Measurements from ENCODE around the gene PDZD2.

PDZD2 gene

DNA sequence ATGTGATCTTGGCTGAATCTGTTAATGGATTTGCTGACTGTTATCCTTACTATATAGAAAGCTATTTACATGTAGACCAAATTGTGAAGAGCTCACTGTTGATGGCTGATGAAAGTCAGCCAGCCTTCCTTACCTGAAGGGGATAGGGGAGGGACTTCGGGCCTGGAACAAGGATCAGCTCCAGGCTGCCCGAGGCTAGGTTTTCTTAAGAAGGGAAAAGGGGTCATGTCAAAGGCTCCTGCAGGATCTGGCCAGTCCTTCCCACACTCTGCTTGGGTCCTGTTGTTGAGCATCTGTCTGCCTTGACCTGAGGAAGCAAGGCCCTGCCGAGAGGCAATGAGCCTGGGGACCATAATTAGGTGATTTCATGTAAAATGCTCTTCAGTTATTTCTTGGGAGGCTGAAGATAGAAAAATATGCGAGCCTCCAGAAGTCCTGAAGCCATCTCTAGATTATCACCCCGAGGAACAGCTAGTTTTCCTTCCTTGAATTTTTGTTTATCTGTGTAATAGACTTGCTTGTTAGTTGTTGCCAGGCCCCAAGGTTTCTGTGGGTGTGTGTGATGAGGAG lies 261.4 kb downstream of the PDZD2 start:
- no peak overlapping the region for H3K4me3 ChIP-seq (ENCODE audit: low read depth, low read length)
- TF ChIP-seq, protein P1, sequence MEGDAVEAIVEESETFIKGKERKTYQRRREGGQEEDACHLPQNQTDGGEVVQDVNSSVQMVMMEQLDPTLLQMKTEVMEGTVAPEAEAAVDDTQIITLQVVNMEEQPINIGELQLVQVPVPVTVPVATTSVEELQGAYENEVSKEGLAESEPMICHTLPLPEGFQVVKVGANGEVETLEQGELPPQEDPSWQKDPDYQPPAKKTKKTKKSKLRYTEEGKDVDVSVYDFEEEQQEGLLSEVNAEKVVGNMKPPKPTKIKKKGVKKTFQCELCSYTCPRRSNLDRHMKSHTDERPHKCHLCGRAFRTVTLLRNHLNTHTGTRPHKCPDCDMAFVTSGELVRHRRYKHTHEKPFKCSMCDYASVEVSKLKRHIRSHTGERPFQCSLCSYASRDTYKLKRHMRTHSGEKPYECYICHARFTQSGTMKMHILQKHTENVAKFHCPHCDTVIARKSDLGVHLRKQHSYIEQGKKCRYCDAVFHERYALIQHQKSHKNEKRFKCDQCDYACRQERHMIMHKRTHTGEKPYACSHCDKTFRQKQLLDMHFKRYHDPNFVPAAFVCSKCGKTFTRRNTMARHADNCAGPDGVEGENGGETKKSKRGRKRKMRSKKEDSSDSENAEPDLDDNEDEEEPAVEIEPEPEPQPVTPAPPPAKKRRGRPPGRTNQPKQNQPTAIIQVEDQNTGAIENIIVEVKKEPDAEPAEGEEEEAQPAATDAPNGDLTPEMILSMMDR (IDR thresholded peaks at IDR 0.05; ENCODE audit: low read depth, low read length), result no peak

DNA sequence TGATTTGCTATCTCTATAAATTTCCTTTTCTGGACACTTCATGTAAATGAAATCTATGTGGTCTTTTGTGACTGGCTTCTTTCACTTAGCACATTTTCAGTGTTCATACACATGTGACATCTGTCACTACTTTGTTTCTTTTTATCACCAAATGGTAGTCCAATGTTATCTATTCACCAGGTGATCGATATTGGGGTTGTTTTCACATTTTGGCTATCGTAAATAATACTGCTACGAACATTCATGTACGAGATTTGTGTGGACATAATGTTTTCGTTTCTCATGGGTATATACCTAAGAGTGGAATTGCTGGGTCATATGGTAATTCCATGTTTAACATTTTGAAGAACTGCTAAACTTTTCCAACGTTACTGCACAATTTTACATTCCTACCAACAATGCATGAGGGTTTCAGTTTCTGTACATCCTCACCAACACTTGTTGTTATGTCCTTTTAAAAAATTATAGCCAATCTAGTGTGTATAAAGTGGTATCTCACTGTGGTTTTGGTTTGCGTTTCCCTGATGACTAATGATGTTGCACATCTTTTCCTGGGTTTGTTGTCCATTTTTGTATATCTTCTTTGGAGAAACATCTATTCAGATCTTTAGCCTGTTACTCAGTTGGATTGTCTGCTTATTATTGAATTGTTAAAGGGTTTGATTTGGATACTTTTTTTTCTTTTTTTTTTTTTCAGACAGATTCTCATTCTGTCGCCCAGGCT lies 263.0 kb downstream of the PDZD2 start:
- TF ChIP-seq, protein P1 (IDR thresholded peaks at IDR 0.05; ENCODE audit: low read depth, low read length), result no peak
- H3K4me3 ChIP-seq (ENCODE audit: low read depth, low read length), result no peak overlapping the region

DNA sequence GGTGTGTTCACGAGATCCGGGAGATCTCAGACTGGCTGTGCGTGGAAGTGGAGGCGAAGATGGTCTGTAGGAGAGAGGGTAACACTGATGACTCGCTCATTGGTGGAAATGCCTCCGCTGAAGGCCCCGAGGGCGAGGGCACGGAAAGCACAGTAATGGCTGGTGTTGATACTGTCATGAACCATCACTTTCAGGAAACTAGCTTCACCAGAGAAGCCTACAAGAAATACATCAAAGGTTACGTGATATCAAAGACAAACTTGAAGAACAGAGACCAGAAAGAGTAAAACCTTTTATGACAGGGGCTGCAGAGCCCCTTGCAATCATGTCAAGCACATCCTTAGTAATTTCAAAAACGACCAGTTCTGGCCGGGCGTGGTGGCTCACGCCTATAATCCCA lies 269.5 kb downstream of the PDZD2 start:
- TF ChIP-seq, protein P1 (IDR thresholded peaks at IDR 0.05; ENCODE audit: low read depth, low read length), result no peak
- no peak overlapping the region for H3K4me3 ChIP-seq (ENCODE audit: low read depth, low read length)

DNA sequence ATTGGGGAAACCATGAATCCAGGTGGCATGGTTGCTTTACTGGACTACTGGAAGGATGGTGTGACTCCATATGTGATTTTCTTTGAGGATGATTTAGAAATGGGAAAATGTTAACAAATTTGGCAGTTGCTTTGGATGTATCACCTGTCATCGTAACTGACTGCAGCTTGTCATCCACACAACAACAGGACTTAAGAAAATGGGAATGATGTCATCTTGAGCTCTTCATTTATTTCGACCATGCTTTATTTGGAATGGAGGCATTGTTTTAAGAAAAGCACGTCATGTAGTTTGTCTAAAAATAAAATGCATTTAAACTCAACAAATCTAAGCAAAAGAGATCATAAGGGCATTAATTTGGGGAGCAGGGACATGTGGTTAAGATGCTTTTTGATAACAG lies 270.1 kb downstream of the PDZD2 start:
- TF ChIP-seq, protein P1 (IDR thresholded peaks at IDR 0.05; ENCODE audit: low read depth, low read length), result no peak
- H3K4me3 ChIP-seq (ENCODE audit: low read depth, low read length), result no peak overlapping the region

DNA sequence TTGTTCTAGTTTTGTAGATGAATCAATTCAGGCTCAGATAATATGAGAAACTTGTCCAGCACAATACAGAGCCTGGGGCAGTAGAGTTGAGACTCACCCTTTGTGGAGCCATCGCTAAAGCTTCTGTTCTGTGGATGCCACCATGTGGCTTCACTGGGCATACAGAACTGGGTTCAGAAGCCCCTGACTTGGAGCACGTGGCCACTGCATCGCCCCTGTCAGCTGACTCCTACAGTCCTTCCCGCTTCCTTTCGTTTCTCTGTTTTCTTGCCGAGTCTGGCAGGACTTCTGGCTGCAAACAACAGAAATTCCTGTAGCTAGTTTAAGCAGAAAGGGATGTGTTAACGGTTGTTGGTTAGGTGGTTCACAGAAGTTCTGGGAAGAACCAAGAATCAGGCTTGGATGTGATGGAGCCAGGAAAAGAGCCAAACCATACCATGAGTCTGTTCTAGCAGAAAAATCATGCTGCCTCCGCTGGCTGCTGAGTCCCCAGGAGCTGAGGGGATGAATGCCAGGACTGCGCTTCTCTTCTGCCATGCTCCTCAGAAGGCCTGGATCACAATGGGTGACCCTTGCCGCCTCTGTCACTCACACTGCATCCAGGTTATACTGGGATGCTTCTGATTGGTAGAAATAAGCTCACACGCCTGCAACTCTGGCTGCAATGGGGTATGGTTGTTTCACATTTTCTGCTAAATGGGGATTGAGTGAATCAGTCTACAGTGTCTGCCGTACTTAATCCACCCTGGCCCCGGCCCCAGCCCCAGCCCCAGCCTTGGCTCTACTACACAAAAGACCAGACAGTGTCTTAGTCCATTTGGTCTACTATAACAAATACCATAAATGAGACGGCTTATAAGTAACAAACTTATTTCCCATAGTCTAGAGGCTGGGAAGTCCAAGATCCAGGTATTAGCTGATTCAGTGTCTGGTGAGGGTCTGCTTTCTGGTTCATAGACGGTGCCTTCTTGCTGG lies 272.6 kb downstream of the PDZD2 start:
- TF ChIP-seq, protein P1 (IDR thresholded peaks at IDR 0.05; ENCODE audit: low read depth, low read length), result no peak
- no peak overlapping the region for H3K4me3 ChIP-seq (ENCODE audit: low read depth, low read length)

DNA sequence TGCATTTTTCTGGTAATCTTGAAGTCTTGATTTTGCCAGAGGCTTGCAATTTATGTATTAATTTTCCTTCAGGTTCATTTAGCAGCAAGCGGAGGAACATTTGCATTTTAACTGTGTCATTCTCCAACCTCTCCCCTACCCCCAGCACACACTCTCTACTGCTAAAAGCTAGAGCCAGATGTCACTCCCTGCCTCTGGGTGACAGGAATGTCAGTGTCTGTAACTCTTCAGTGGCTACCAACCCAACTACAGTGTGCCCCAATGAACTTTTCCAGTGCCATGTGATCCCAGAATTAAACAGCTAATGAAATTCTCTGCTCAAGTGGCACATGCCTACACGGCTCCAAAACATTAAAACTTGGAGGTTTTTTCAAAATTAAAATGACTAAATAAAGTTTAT lies 274.9 kb downstream of the PDZD2 start:
- TF ChIP-seq, protein P1 (IDR thresholded peaks at IDR 0.05; ENCODE audit: low read depth, low read length), result no peak
- no peak overlapping the region for H3K4me3 ChIP-seq (ENCODE audit: low read depth, low read length)

Data from WI38 (cell line).